HEK293 (cell line): Measurements from ENCODE around the gene FXYD5.

Experiments
- BCL11B ChIP-seq: fragments of 450-650 bp; formaldehyde crosslinking; IDR thresholded peaks from 2 replicates; pipeline ENCODE4 v1.5.1; 2016; ENCODE audit warnings: low read depth, missing biosample characterization, missing genetic modification characterization
- GLI4 ChIP-seq: fragments of 450-650 bp; formaldehyde crosslinking; IDR thresholded peaks from 2 replicates; pipeline ENCODE4 v1.5.1; 2016; ENCODE audit warnings: missing biosample characterization, missing genetic modification characterization
- HOXA7 ChIP-seq: sonication (generic); formaldehyde crosslinking; IDR thresholded peaks from 2 replicates; pipeline ENCODE4 v1.8.1; 2022; ENCODE audit warnings: missing genetic modification reagents, borderline replicate concordance
- HOXC10 ChIP-seq: sonication (generic); formaldehyde crosslinking; IDR thresholded peaks from 2 replicates; pipeline ENCODE4 v1.8.1; 2023; ENCODE audit warnings: mild to moderate bottlenecking, missing genetic modification reagents
- MYNN ChIP-seq: fragments of 450-650 bp; formaldehyde crosslinking; IDR thresholded peaks from 2 replicates; pipeline ENCODE4 v1.5.1; 2016; ENCODE audit warnings: missing biosample characterization, missing genetic modification characterization, borderline replicate concordance
- RBAK ChIP-seq: fragments of 450-650 bp; formaldehyde crosslinking; IDR thresholded peaks from 2 replicates; pipeline ENCODE4 v1.5.1; 2016; ENCODE audit warnings: missing biosample characterization, missing genetic modification characterization
- REPIN1 ChIP-seq: fragments of 450-650 bp; formaldehyde crosslinking; IDR thresholded peaks from 2 replicates; pipeline ENCODE4 v1.5.1; 2017; ENCODE audit warnings: missing biosample characterization, missing genetic modification characterization, low read depth
- SETDB1 ChIP-seq: IDR thresholded peaks from one replicate; pipeline ENCODE4 v1.6.1; 2017; ENCODE audit warnings: mild to moderate bottlenecking, low read length, moderate library complexity, mixed read lengths; ENCODE audit not compliant: insufficient read length
- SP2 ChIP-seq: fragments of 450-650 bp; formaldehyde crosslinking; IDR thresholded peaks from 2 replicates; pipeline ENCODE4 v1.5.1; 2016; ENCODE audit warnings: missing biosample characterization, missing genetic modification characterization
- TCF7L2 ChIP-seq: IDR thresholded peaks from 2 replicates; pipeline ENCODE4 v1.6.1; 2011; ENCODE audit warnings: low read depth, mild to moderate bottlenecking, inconsistent platforms, low read length, moderate library complexity, borderline replicate concordance
- ZBTB20 ChIP-seq: fragments of 450-650 bp; formaldehyde crosslinking; IDR thresholded peaks from 2 replicates; pipeline ENCODE4 v1.5.1; 2016; ENCODE audit warnings: missing biosample characterization, missing genetic modification characterization
- ZBTB26 ChIP-seq: fragments of 450-650 bp; formaldehyde crosslinking; optimal IDR thresholded peaks from 2 replicates; pipeline ENCODE3; 2016; ENCODE audit warnings: missing biosample characterization, mild to moderate bottlenecking, missing genetic modification characterization
- ZFP37 ChIP-seq: fragments of 450-650 bp; formaldehyde crosslinking; IDR thresholded peaks from 2 replicates; pipeline ENCODE4 v1.5.1; 2016; ENCODE audit warnings: missing biosample characterization, missing genetic modification characterization
- ZIC2 ChIP-seq: fragments of 450-650 bp; formaldehyde crosslinking; IDR thresholded peaks from 2 replicates; pipeline ENCODE4 v1.5.1; 2016; ENCODE audit warnings: missing biosample characterization, missing genetic modification characterization
- ZNF121 ChIP-seq: fragments of 450-650 bp; formaldehyde crosslinking; IDR thresholded peaks from 2 replicates; pipeline ENCODE4 v1.5.1; 2016; ENCODE audit warnings: missing biosample characterization, missing genetic modification characterization
- ZNF214 ChIP-seq: fragments of 450-650 bp; formaldehyde crosslinking; IDR thresholded peaks from 2 replicates; pipeline ENCODE4 v1.5.1; 2017; ENCODE audit warnings: missing biosample characterization, mild to moderate bottlenecking, missing genetic modification characterization, borderline replicate concordance
- ZNF223 ChIP-seq: fragments of 450-650 bp; formaldehyde crosslinking; IDR thresholded peaks from 2 replicates; pipeline ENCODE4 v1.5.1; 2016; ENCODE audit warnings: missing biosample characterization, missing genetic modification characterization
- ZNF274 ChIP-seq, 2 experiments: fragments of 200-500 bp in 1 of 2; fragments of 450-650 bp in 1 of 2; sonication (Bioruptor generic) in 1 of 2; formaldehyde crosslinking in 1 of 2; IDR thresholded peaks; 2 replicates each; pipeline versions ENCODE4 v1.5.1 to v1.6.1; 2014 to 2016; ENCODE audit warnings: borderline replicate concordance in 1 of 2, inconsistent platforms in 1 of 2, low read length in 1 of 2, missing biosample characterization in 1 of 2, missing genetic modification characterization in 1 of 2
- ZNF324 ChIP-seq: fragments of 450-650 bp; formaldehyde crosslinking; IDR thresholded peaks from 2 replicates; pipeline ENCODE4 v1.5.1; 2016; ENCODE audit warnings: missing biosample characterization, missing genetic modification characterization
- ZNF416 ChIP-seq: fragments of 450-650 bp; formaldehyde crosslinking; IDR thresholded peaks from 2 replicates; pipeline ENCODE4 v1.5.1; 2016; ENCODE audit warnings: missing biosample characterization, missing genetic modification characterization
- ZNF433 ChIP-seq: fragments of 450-650 bp; formaldehyde crosslinking; IDR thresholded peaks from 2 replicates; pipeline ENCODE4 v1.5.1; 2016; ENCODE audit warnings: missing biosample characterization, missing genetic modification characterization, low read depth
- ZNF558 ChIP-seq: fragments of 450-650 bp; formaldehyde crosslinking; IDR thresholded peaks from 2 replicates; pipeline ENCODE4 v1.5.1; 2016; ENCODE audit warnings: missing biosample characterization, missing genetic modification characterization
- ZNF561 ChIP-seq: fragments of 450-650 bp; IDR thresholded peaks from 2 replicates; pipeline ENCODE4 v1.5.1; 2018; ENCODE audit warnings: missing biosample characterization, missing genetic modification characterization, borderline replicate concordance
- ZNF621 ChIP-seq: fragments of 450-650 bp; formaldehyde crosslinking; IDR thresholded peaks from 2 replicates; pipeline ENCODE4 v1.5.1; 2017; ENCODE audit warnings: missing biosample characterization, missing genetic modification characterization
- ZNF658 ChIP-seq: fragments of 450-650 bp; formaldehyde crosslinking; IDR thresholded peaks from 2 replicates; pipeline ENCODE4; 2016; ENCODE audit warnings: missing biosample characterization, missing genetic modification characterization
- ZNF677 ChIP-seq: fragments of 450-650 bp; IDR thresholded peaks from 2 replicates; pipeline ENCODE4 v1.5.0; 2018; ENCODE audit warnings: missing biosample characterization, mild to moderate bottlenecking, missing genetic modification characterization, moderate library complexity
- ZNF785 ChIP-seq: fragments of 450-650 bp; formaldehyde crosslinking; IDR thresholded peaks from 2 replicates; pipeline ENCODE4 v1.5.1; 2016; ENCODE audit warnings: missing biosample characterization, missing genetic modification characterization
- ZNF791 ChIP-seq: fragments of 450-650 bp; formaldehyde crosslinking; IDR thresholded peaks from 2 replicates; pipeline ENCODE4 v1.5.1; 2016; ENCODE audit warnings: missing biosample characterization, missing genetic modification characterization
- ZSCAN16 ChIP-seq: fragments of 450-650 bp; formaldehyde crosslinking; IDR thresholded peaks from 2 replicates; pipeline ENCODE4 v1.5.1; 2016; ENCODE audit warnings: missing biosample characterization, missing genetic modification characterization
- TF ChIP-seq, protein P1 (sequence below): fragments of 450-650 bp; IDR thresholded peaks from 2 replicates; pipeline ENCODE4 v1.5.1; 2018; ENCODE audit warnings: missing biosample characterization, missing genetic modification characterization
- TF ChIP-seq, protein P2 (sequence below): fragments of 450-650 bp; formaldehyde crosslinking; IDR thresholded peaks from 2 replicates; pipeline ENCODE4 v1.5.0; 2017; ENCODE audit warnings: missing biosample characterization, missing genetic modification characterization, borderline replicate concordance
- TF ChIP-seq, protein P3 (sequence below): fragments of 450-650 bp; formaldehyde crosslinking; IDR thresholded peaks from 2 replicates; pipeline ENCODE4 v1.5.1; 2016; ENCODE audit warnings: missing biosample characterization, missing genetic modification characterization
- TF ChIP-seq, protein P4 (sequence below): fragments of 450-650 bp; formaldehyde crosslinking; IDR thresholded peaks from 2 replicates; pipeline ENCODE4 v1.5.1; 2017; ENCODE audit warnings: missing biosample characterization, missing genetic modification characterization

Gene FXYD5

GRCh38 chr19:35144600-35145436 is 9.7 kb upstream of the FXYD5 start (continued):
- peak; percentile 41; the same call in 1 of the 2 replicates for TF ChIP-seq BCL11B
- TF ChIP-seq REPIN1 (tag by site-specific recombination) = no peak
- TF ChIP-seq ZBTB20 (tag by site-specific recombination) = peak; percentile 32
- TF ChIP-seq ZNF785 (tag by site-specific recombination) = no peak
- no peak for TF ChIP-seq MYNN (tag by site-specific recombination)
- TF ChIP-seq ZNF121 (tag by site-specific recombination) = no peak
- TF ChIP-seq HOXC10 (CRISPR knock-in tag) = no peak
- TF ChIP-seq ZNF274 (IDR thresholded peaks at IDR 0.05; ENCODE audit: low read length) = no peak
- no peak for TF ChIP-seq ZNF274 (tag by site-specific recombination; IDR thresholded peaks at IDR 0.05; ENCODE audit: borderline replicate concordance)
- no peak for TF ChIP-seq ZNF621 (tag by site-specific recombination)
- no peak for TF ChIP-seq ZNF416 (tag by site-specific recombination)
- TF ChIP-seq, protein P1, sequence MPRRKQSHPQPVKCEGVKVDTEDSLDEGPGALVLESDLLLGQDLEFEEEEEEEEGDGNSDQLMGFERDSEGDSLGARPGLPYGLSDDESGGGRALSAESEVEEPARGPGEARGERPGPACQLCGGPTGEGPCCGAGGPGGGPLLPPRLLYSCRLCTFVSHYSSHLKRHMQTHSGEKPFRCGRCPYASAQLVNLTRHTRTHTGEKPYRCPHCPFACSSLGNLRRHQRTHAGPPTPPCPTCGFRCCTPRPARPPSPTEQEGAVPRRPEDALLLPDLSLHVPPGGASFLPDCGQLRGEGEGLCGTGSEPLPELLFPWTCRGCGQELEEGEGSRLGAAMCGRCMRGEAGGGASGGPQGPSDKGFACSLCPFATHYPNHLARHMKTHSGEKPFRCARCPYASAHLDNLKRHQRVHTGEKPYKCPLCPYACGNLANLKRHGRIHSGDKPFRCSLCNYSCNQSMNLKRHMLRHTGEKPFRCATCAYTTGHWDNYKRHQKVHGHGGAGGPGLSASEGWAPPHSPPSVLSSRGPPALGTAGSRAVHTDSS (tag by site-specific recombination) = no peak
- TF ChIP-seq, protein P2, sequence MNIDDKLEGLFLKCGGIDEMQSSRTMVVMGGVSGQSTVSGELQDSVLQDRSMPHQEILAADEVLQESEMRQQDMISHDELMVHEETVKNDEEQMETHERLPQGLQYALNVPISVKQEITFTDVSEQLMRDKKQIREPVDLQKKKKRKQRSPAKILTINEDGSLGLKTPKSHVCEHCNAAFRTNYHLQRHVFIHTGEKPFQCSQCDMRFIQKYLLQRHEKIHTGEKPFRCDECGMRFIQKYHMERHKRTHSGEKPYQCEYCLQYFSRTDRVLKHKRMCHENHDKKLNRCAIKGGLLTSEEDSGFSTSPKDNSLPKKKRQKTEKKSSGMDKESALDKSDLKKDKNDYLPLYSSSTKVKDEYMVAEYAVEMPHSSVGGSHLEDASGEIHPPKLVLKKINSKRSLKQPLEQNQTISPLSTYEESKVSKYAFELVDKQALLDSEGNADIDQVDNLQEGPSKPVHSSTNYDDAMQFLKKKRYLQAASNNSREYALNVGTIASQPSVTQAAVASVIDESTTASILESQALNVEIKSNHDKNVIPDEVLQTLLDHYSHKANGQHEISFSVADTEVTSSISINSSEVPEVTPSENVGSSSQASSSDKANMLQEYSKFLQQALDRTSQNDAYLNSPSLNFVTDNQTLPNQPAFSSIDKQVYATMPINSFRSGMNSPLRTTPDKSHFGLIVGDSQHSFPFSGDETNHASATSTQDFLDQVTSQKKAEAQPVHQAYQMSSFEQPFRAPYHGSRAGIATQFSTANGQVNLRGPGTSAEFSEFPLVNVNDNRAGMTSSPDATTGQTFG = no peak; the same call in 1 of the 2 replicates
- TF ChIP-seq, protein P3, sequence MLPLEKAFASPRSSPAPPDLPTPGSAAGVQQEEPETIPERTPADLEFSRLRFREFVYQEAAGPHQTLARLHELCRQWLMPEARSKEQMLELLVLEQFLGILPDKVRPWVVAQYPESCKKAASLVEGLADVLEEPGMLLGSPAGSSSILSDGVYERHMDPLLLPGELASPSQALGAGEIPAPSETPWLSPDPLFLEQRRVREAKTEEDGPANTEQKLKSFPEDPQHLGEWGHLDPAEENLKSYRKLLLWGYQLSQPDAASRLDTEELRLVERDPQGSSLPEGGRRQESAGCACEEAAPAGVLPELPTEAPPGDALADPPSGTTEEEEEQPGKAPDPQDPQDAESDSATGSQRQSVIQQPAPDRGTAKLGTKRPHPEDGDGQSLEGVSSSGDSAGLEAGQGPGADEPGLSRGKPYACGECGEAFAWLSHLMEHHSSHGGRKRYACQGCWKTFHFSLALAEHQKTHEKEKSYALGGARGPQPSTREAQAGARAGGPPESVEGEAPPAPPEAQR = no peak
- TF ChIP-seq, protein P4, sequence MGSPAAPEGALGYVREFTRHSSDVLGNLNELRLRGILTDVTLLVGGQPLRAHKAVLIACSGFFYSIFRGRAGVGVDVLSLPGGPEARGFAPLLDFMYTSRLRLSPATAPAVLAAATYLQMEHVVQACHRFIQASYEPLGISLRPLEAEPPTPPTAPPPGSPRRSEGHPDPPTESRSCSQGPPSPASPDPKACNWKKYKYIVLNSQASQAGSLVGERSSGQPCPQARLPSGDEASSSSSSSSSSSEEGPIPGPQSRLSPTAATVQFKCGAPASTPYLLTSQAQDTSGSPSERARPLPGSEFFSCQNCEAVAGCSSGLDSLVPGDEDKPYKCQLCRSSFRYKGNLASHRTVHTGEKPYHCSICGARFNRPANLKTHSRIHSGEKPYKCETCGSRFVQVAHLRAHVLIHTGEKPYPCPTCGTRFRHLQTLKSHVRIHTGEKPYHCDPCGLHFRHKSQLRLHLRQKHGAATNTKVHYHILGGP (tag by site-specific recombination) = peak; percentile 51; the same call in 1 of the 2 replicates
- peak; percentile 23; the same call in 1 of the 2 replicates for TF ChIP-seq ZNF223 (tag by site-specific recombination)
- TF ChIP-seq HOXA7 = no peak
- TF ChIP-seq ZNF791 (tag by site-specific recombination) = no peak
- TF ChIP-seq ZNF658 (tag by site-specific recombination) = no peak
- TF ChIP-seq ZFP37 (tag by site-specific recombination) = no peak; the same call in 1 of the 2 replicates
- peak; percentile 97 for TF ChIP-seq ZIC2 (tag by site-specific recombination)
- TF ChIP-seq ZNF324 = peak; percentile 54; the same call in 1 of the 2 replicates
- peak; percentile 63 for TF ChIP-seq SP2 (tag by site-specific recombination)
- TF ChIP-seq RBAK (tag by site-specific recombination) = no peak
- no peak for TF ChIP-seq ZNF558 (tag by site-specific recombination)
- TF ChIP-seq ZNF433 = no peak
- no peak for TF ChIP-seq SETDB1
- TF ChIP-seq ZNF561 = no peak
- TF ChIP-seq TCF7L2 = no peak
- TF ChIP-seq ZNF677 (tag by site-specific recombination) = no peak
- TF ChIP-seq ZBTB26 (tag by site-specific recombination) = peak; percentile 16
- no peak for TF ChIP-seq GLI4 (tag by site-specific recombination)
- TF ChIP-seq ZSCAN16 = no peak
- no peak for TF ChIP-seq ZNF214 (tag by site-specific recombination)
